Measurements from ENCODE around the gene ADSL.

The ADSL gene

DNA sequence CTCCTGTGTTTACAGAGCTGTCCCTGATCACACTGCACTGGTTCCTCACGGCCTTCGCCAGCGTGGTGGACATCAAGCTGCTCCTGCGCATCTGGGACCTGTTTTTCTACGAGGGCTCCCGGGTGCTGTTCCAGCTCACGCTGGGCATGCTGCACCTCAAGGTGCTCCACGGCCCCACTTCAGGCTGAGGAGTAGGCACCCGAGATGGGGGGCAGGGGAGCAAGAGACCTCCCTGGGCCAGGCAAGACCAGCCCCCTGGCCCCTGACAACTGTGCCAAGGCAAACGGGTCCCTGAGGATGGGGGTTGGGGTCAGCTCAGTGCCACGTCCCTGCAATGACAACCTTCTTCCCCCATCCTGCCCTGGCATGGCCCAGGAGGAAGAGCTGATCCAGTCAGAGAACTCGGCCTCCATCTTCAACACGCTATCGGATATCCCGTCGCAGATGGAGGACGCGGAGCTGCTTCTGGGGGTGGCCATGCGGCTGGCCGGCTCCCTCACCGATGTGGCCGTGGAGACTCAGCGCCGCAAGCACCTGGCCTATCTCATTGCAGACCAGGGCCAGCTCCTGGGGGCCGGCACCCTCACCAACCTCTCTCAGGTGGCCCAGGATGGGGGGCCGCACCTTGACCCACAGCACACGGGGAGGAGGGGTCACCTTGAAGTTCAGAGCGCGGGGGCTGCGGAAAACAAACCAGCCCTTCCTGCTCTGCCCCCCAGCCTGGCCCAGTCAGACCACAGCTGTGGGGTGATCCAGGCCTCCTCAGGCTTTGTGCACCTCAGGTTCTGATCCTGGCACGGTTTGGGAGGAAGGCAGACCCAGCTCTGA lies 60.0 kb downstream of the ADSL start:
- no peak for DNase-seq

DNA sequence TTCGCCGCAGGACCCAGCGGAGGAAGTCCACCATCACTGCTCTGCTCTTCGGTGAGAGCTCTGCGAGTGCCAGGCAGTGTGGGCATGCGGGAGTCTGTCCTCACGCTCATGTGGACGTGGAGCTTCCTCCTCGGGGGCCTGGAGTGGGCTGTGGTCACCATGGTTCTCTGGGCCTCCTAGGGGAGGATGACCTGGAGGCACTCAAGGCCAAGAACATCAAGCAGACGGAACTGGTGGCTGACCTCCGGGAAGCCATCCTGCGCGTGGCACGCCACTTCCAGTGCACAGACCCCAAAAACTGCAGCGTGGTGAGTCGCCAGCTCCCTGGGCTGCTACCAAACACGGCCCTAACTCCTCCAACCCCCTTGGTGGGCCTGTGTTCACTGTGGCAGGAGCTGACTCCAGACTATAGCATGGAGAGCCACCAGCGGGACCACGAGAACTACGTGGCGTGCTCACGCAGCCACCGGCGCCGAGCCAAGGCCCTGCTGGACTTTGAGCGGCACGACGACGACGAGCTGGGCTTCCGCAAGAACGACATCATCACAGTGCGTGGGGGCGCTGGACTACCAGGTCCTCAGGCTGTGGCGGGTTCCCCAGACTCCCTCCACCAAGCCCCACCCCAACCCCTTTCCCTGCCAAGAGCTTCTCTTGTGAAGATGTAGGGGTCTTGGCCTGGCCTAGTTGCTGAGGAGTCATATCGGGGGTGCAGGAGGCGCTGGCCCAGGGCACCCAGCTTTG lies 60.9 kb downstream of the ADSL start:
- DNase-seq: no peak

DNA sequence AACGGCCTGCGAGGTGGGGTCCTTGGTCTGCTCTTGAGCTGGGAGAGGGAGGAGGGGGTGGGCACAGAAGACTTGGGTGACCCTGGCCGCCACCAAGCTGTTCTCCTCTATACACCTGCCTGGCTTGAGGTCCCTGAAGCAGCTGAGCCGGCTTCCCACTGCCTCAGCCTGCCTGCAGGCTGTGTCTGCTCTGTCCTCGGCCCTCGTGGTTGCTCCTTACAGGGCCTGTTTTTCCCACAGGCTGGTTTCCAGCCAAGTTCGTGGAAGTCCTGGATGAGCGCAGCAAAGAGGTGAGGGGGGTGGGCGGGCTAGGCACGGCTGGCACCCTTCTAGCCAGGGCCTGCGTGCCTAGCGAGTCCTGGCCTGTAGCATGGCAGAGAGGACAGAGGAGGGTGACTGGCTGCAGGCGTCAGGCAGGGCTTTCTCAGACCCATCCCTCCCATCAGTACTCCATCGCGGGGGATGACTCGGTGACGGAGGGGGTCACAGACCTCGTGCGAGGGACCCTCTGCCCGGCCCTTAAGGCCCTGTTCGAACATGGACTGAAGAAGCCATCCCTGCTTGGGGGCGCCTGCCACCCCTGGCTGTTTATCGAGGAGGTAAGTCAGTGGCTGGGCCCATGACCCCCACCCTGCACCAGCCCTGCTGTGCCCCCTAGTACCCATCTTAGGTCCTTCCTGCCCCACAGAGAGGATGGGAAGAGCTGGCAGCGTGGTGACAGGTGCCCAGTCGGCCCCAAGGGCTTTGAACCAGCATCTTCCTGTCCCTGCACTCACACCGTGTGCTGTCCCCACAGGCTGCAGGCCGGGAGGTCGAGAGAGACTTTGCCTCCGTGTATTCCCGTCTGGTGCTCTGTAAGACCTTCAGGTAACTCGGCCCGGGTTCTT lies 61.8 kb downstream of the ADSL start:
- no peak for DNase-seq

DNA sequence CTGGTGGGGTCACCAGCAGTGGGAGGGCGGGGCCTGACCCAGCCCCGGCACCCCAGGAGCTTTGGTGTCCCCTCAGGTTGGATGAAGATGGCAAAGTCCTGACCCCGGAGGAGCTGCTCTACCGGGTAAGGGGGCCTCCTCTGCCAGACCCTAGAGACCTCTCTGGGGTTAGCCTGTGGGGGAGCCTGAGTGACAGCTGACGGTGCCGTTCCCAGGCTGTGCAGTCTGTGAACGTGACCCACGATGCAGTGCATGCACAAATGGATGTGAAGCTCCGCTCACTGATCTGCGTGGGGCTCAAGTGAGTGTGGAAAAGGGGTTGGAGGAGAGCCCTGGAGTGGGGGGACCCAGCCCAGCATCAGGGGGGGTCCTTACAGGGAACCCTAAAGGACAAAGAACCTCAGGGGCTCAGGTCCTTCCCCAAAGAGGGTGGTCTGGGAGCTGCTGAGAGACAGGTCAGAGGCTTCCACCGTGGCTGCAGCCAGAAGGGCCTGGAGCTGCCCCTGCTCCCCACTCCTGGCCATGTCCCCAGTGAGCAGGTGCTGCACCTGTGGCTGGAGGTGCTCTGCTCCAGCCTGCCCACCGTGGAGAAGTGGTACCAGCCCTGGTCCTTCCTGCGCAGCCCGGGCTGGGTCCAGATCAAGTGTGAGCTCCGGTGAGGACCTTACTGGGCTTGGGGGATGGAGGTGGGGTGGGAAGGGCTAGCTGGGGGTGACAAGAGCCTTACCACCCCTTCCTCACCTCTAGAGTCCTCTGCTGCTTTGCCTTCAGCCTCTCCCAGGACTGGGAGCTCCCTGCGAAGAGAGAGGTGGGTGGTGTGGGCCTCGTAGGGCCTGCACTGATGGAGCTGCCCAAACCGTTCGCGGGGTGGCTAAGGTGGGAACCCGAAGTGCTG lies 62.7 kb downstream of the ADSL start:
- DNase-seq: no peak

DNA sequence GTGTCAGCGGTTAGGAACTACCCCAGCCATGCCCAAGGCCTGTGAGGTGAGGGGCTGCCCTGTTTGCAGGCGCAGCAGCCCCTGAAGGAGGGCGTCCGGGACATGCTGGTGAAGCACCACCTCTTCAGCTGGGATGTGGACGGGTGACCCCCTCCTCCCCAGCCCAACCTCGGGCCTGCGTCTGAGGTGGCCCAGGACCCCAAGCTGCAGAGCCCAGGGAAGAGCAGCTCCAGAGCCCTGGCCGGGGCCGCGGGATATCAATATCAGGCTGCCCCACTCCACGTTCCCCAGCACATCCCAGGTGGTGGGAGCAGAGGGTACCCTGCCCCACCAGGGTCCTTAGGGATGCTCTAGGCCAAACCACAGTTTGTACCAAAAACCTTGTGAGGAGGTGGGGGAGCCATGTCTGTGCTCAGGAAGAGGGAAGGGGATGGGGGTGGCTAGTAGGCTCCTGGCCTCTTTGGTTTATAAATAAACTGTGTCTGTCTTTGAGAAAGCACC lies 63.4 kb downstream of the ADSL start:
- DNase-seq: no peak

DNA sequence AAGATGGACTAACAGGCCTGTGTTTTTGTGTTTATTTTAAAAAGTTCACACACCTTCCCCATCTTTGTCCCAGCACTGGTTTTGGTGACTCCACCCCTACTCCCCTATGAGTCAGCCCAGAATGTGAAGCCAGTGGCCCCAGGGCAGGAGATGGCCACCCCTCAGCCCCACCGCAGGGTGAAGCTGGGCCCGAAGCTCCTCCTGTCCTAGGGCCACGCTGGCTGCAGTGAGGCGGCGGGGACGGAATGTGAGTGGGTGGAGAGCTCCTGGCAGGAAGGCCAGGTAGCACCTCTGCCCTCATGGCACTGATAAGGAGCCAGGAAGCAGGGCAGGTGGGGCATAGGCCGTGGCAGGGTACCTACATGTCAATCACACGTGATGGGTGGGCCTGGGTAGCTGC lies 64.0 kb downstream of the ADSL start:
- no peak for DNase-seq

DNA sequence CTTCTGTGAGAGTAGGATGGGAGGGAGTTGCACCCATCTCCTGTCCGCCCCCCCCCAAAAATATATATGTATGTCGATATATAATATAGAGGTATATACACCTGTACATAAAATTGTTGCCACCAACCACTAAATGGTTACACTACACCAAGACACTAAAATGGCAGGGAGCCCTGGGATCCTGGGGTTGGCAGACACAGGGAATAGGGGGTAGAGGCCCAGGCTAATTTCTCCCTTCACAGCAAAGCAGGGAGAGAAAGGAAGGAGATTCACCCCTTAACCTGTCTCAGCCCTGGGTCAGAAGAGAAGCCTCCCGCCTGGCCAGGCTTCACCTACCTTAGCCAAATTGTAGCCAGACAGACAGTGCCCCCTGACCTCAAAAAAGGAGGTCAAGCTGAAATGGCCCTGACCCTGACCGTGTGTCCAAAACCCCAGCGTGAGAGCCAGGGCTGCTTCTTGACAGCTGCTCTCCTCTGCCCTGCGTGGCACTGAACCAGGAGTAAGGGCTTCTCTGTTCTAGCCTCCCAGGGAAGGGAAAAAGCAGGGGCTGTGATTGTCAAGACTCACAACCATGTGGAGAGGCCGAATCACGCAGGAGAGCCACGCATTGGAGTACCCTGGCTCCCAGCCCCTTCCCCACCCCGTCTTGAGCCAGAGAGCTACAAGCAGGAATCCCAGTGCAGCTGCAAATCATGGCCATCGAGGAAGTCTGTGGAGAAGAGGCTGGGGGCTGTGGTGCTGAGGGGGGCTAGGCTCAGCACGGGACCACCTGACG lies 64.6 kb downstream of the ADSL start:
- DNase-seq: no peak

DNA sequence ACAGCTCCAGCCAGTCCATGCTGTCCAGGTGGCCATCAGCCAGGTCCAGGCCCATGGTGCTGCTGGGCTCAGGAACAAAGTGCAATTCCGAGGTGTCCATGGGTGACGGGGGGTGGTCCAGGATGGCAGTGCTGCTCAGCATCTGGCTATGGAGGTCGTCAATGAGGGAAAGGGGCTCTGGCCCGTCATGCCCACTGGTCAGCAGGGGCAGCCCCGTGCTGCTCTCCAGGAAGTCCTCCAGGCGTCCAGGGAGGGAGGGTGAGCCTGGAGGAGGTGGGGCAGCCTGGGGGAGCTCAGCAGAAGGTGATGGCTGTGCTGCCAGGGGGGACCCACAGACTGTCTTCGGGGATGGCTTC lies 65.2 kb downstream of the ADSL start:
- no peak for DNase-seq

DNA sequence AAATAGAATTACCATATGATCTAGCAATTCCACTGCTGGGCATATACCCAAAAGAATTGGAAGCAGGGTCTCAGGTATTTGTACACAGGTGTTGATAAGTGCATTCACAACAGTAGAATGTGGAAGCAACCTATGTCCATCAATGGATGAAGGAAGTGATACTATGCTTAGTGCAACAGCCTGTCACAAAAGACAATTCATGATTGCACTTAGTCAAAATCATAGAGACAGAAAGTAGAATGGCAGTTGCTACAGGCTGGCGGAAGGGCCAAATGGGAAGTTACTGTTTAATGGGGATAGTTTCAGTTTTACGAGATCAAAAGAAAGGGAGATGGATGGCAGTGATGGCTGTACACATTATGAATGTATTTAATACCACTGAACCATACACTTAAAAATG lies 66.1 kb downstream of the ADSL start:
- DNase-seq: no peak

DNA sequence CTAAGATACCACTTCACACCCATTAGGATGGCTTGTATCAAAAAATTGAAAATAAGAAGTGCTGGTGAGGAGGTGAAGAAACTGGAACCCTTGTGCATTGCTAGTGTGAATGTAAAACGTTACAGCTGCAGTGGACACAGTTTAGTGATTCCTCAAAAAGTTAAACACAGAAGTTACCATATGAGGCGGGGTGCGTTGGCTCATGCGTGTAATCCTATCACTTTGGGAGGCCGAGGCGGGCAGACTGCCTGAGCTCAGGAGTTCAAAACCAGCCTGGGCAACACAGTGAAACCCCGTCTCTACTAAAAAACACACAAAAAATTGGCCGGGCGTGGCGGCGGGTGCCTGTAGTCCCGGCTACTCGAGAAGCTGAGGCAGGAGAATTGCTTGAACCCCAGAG lies 67.6 kb downstream of the ADSL start:
- DNase-seq: no peak

DNA sequence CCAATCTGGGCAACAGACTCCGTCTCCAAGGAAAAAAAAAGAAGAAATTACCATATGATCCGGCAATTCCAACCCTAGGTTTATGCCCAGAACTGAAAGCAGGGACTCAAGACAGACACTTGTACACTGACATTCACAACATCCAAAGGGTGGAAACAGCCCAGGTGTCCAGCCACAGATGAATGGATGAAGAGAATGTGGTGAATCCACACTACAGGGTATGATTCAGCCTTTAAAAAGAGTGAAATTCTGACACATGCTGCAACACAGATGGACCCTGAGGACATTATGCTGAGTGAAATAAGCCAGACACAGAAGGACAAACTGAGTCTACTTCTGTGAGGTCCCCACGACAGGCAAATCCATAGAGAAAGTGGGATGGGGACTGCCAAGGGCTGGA lies 68.0 kb downstream of the ADSL start:
- no peak for DNase-seq

DNA sequence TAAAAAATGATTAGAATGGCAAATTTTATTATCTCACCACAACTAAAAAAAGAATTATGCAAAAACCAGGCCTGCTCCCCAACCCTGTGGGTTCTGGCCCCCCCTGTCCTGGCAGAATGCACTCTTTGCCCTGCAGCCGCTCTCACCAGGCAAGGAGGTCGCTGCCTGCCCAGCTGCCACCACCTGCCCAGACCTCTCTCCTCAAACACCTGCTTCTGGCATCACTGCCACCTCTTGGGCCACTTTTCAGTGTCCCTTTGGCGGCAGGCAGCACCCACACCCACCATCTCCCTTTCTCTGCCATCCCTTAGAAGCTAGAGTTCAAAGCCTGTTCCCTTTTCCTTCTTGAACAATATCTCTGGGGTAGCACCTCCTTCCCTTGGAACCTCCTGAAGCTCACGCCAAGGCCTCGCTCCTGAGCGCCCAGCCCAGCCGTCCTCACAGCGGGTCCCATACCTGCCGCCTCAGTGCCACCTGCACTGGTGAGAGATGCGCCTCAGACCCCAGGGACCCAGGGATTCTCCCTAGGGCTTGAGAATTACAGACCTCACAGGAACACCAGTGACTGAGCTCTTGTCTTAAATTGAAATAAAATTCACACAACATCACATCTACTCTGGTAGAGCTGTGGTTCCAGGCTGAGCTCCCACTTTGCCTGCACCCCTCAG lies 68.7 kb downstream of the ADSL start:
- DNase-seq: no peak

DNA sequence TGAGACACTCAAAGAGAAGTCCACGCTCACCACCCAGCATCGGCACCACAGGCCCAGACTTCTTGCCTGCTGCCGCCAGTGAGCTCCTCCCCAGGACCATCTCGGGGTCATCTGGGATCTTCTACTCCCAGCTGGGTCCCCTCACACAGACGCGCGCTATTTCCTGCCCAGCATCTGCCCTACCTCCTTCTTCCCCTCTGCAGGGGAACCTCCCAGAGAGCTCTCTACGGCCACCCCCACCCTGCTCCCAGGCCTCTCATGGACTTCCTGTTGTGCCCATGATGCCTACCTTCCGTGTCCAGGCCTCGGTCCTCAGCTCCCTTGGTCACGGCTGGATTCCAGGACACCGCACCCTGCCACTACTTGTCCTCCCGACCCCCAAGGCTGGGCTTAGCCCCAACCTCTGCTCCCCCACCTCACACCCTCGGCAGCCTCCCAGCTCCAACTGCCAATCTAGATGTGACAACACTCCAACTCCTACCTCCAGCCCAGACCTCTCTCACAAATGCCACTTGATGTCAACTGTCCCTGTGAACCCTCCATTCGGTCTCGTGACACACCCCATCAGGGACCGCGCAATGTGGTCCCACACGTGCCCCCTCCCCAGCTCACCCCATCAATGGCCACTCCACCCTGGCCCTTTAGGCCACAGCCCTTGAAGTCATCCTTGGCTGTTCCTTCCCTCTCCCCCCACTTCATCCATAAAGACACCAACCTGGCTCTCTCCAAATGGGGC lies 69.4 kb downstream of the ADSL start:
- no peak for DNase-seq

DNA sequence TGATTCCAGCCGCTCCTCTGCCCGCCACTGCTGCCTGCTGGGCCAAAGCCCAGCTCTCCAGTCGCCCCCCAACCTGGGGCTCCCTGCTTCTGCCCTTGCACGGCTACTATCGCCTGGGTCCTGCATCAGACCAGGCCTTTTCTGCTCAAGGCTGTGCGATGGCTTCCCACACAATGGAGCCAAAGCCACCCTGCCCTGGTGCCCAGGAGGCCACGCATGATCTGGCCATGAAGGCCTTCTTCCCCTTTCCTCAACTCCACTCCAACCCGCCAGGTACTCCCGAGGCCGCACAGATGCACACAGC lies 69.9 kb downstream of the ADSL start:
- DNase-seq: no peak

DNA sequence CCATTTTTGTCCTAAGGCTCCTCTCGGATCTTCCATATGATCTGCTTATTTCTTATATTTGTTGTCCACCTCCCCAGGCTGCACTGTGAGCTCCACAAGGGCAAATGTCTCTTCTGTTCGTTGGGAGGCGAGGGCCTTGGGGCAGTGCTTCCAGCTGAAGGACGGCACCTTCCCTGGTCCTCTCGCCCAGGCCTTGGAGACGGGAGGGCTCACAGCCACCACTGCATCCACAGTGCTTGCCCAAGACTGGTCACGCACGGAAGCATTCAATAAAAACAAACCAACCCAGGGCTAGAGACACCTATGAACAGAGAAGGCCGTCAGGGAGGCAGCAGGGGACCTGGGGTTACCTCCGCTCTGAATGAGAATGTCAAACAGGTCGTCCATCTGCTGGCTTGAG lies 70.3 kb downstream of the ADSL start:
- DNase-seq: no peak

DNA sequence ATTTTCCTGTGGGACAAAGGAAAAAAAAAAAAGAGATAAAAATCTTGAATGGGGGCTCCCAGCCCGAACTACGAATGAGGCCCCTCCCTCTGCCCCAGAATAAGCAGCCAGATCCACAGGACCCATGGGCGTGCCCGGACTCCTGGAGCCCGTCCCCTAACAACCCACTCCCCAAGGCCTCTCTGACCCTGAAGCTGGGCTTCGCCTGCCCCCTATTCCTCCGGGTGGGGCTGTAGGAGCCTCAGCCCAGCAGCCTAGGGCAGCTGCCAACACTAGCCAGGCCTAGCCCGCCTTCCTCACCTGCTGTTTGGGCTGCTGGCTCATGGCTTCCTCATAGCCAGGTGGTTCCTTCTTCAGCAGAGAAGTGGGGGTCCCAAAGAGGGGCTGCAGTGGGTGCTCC lies 70.7 kb downstream of the ADSL start:
- DNase-seq: no peak

DNA sequence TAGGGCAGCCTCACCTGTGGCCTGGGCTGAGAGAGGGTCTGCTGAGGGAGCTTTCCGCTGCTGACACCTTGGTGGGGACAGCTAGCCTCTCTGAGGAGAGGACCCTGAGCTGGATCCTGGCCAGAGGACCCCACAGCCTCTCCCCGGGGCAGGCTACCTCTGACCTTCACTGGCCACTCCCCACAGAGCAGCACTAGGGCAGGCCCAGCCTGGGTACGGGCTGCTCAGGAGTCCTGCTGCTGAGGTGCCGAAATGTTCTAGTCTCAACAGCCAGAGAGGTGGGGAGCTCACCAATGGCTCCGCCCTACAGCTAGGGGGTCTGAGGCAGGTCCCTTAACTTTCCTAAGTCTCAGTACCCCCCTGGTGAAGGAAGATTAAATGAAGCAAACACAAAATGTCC lies 71.6 kb downstream of the ADSL start:
- no peak for DNase-seq

DNA sequence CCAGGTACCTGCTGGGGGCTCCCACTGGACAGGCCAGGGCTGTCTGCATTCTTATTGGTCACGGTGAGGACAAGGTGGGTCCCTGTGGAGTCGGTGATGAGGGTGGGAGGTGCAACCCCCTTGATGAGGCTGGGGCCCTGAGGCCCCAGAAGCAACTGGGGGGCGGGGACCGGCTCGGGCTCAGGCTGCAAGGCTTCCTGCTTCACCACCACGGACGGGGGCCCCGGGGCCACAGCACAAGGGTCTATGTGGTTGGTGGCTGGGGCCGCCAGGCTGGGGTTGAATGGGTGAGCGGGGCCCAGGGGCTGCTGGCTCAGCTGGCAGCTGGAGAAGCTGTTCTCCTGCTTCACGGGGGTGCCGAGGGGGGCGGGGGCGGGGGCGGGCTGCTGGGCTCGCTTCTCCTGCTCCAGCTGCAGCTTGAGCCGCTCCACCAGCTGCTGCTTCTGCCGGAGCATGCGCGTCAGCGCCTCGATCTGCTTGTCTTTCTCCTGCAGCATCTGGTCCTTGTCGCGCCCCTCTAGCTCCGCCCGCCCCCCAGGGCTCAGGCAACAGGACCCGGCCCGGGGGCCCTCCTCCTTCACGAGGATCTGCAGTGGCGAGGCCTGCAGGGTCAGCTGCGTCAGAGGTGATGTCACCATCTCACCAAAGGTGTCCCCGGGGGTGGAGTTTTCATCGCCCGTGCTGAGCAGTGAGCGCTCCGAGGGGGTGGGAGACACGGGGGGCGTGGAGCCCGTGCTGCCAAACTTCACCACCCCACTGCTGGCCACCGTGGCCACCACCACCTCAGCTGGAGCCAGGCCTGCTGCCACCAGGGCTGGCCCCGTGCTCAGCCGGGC lies 72.3 kb downstream of the ADSL start:
- peak; percentile 87 for DNase-seq

DNA sequence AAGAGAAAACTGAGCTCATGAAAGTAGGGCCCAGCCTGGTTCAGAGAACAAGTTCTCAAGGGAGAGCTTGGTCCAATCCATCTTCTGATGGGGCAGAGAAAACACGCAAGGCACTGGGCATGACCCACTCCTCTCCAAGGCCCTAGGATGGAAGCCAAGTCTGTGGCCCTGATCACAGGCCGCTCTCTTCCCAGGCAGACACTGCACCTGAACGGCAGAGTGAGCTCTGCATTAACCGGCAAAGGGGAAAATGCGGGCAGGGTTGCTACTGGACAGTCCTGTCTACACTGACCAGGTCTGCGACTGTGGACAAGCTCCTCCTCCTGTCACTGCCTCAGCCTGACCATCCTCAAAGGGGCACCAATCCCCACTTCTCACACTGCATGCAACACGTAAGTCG lies 73.4 kb downstream of the ADSL start:
- DNase-seq: no peak

Measured in NCI-H1105 (cell line).